ENCODE measurements around the gene CFAP53.
"Not testable (repeated sequence)": the region's sequence is repeated elsewhere in the genome, so short reads cannot be mapped to it uniquely, and the experiment has no call there.

Gene CFAP53

DNA sequence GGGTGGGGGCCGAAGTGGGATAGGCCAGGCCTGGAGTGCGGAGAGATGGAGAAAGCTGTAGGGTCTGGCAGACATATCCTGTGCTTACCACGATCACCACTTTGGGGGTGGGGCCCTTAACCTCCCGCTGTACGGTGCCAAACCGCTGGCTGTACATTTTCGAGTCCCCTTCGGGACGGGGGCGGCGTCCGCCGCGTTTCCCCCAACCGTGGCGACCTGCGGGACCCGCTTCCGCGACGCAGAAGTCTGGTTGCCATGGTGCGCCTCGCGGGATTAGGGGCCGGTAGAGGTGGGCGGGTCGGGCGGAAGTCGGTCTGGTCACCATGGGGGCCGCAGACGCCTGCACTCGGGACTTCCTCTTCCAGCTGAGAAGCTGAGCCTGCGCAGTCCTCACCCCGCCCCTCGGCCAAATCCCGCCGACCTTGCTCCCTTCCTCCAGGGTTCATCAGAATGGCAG is at the start of gene CFAP53:
CFAP53 (minus strand) TSS at position 248 of the 457 bp plus-strand sequence; CDS start at position 157, 91 bp downstream.
- no peak for TF ChIP-seq ZNF274 (IDR thresholded peaks at IDR 0.05; ENCODE audit: low read depth, low read length)
- peak within 1 kb of the TSS; percentile 46; the same call in 1 of the 2 replicates for H3K4me3 ChIP-seq (ENCODE audit: low read length)

GRCh38 chr18:50315100-50315871 is 49.0 kb upstream of the CFAP53 start:
- no peak for TF ChIP-seq ZNF274 (IDR thresholded peaks at IDR 0.05; ENCODE audit: low read depth, low read length)
- H3K4me3 ChIP-seq (ENCODE audit: low read length) = peak overlapping the region; percentile 46; the same call in 1 of the 2 replicates

DNA sequence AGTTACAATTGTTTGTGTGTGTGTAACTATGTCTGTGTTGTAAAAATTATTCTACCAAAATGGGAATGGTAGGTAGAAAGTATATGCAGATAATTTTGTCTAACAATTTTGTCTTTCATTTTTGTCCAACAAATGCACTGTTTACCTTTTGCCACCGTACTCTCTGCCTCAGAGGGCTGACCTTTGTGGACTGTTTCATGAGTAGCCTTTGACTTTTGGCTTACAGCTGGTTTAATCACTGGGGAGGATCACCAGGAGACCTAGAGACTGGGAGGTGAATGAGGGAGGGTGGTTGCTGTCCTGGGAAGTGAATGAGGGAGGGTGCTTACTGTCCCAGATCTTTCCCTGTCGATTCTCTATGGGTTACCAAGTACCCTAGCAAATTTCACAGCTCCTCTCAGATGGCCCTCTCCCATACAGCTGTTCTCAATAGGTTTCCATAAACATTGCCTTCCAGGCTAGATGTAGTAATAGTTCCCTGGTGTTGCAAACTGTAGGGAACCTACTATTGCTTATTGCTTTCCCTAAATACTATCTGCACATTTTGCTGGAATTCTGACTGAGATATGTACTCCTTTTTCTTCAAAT is 47.7 kb upstream of the CFAP53 start:
- no peak overlapping the region for H3K4me3 ChIP-seq (ENCODE audit: low read length)
- TF ChIP-seq ZNF274 (IDR thresholded peaks at IDR 0.05; ENCODE audit: low read depth, low read length) = no peak

- no peak for TF ChIP-seq ZNF274 (IDR thresholded peaks at IDR 0.05; ENCODE audit: low read depth, low read length)
- H3K4me3 ChIP-seq (ENCODE audit: low read length) = peak overlapping the region; percentile 36; the same call in 1 of the 2 replicates
Observed at GRCh38 chr18:50313031-50313607, 46.8 kb upstream of the CFAP53 start.

- no peak for TF ChIP-seq ZNF274 (IDR thresholded peaks at IDR 0.05; ENCODE audit: low read depth, low read length)
Observed at GRCh38 chr18:50312296-50313030, 46.2 kb upstream of the CFAP53 start.

DNA sequence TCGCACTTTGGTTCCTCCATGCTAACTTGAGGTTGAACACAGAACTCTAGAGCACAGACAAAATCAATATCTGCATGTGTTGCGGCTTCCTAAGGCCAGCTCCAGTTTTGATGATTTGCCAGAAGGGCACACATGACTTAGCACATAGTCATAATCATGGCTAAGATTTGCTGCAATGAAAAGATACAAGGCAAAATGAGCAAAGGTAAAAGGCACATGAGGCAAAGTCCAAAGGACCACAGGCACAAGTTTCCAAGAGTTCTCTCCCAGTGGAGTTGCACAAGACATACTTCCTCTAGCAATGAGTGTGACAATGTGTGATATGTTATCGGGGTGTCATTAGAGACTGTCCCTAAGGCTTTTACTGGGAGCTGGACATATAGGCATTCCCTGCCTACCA is 45.4 kb upstream of the CFAP53 start:
- H3K4me3 ChIP-seq (ENCODE audit: low read length) = peak overlapping the region; percentile 47; the same call in 1 of the 2 replicates
- TF ChIP-seq ZNF274 (IDR thresholded peaks at IDR 0.05; ENCODE audit: low read depth, low read length) = no peak

More at GRCh38 chr18:50312296-50313030, 46.2 kb upstream of the CFAP53 start:
- H3K4me3 ChIP-seq (ENCODE audit: low read length) = peak overlapping the region; percentile 47; the same call in 1 of the 2 replicates

GRCh38 chr18:50310080-50310479 is 43.8 kb upstream of the CFAP53 start:
- H3K4me3 ChIP-seq (ENCODE audit: low read length) = no peak overlapping the region
- TF ChIP-seq ZNF274 (IDR thresholded peaks at IDR 0.05; ENCODE audit: low read depth, low read length) = no peak

GRCh38 chr18:50308851-50309250 is 42.6 kb upstream of the CFAP53 start:
- not testable (repeated sequence) for H3K4me3 ChIP-seq (ENCODE audit: low read length)

DNA sequence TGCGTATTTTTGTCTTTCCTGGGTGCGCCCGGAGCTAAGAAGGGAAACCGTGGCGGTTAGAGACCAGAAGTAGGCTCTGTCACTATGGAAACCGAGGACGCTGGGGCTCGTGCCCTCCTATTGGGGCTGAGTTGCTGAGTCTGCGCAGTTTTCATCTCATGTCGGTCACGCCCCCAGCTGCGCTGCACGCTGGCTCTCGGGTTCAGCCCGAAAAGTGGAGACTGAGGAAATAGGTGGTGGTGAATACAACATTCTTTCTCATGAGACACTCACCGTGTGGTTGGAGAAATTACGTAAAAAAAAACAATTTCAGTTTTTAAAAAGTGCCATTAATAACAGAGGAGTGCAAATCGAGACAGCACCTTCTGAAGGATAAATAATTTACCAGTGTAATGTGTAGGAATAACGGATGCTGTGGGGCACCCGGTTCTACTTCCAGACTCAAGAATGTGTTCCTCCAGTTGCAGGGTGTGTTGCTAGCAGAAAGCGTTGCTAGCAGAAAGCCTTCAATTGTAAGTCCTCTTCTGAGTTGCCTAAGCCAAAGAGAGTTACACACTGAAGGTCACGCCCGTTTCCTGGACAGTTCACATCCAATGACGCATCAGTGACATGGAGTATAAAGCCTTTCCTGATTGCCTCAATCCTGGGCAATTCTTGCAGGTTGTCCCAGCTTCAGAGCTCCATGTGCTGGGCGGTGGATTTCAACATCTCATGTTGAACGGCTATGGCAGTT is 41.6 kb upstream of the CFAP53 start:
- TF ChIP-seq ZNF274 (IDR thresholded peaks at IDR 0.05; ENCODE audit: low read depth, low read length) = no peak
- H3K4me3 ChIP-seq (ENCODE audit: low read length) = peak overlapping the region; percentile 38

DNA sequence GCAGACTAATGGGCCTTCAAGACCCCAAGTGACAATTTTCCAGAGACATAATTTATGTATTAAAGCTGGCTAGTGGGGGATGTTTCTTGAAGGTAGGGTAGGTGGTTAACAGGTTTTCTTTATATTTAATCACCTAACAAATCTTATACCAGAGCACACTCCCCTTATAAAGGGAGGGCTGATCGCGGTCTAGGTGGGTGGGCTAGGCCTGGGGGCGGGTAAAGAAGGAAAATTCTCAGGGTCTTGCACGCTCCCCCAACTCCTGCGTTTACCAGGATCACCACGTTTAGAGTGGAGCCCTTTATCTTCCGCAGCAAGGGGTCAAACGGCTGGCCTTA is 41.1 kb upstream of the CFAP53 start:
- H3K4me3 ChIP-seq (ENCODE audit: low read length) = peak overlapping the region; percentile 38
- no peak for TF ChIP-seq ZNF274 (IDR thresholded peaks at IDR 0.05; ENCODE audit: low read depth, low read length)

DNA sequence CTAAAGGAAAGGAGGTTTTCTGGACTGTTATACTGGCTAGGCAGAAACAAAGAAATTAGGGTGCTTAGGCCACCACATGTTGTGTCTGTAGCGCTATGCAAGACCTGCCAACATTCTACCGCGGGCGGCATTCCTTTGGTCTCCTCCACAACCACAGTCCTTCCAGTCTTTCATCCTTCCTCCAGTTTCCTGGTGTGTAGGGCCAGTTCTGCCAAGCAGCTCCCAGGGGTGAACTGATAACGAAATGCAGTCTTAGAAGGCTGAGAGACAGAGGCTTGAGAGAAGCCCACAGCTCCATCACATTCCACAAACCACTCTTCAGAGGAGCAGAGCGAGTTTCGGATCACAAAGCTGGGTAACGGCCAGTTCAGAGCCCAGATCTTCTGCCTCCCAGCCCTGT is 40.6 kb upstream of the CFAP53 start:
- no peak overlapping the region; the same call in 1 of the 2 replicates for H3K4me3 ChIP-seq (ENCODE audit: low read length)
- TF ChIP-seq ZNF274 (IDR thresholded peaks at IDR 0.05; ENCODE audit: low read depth, low read length) = no peak

DNA sequence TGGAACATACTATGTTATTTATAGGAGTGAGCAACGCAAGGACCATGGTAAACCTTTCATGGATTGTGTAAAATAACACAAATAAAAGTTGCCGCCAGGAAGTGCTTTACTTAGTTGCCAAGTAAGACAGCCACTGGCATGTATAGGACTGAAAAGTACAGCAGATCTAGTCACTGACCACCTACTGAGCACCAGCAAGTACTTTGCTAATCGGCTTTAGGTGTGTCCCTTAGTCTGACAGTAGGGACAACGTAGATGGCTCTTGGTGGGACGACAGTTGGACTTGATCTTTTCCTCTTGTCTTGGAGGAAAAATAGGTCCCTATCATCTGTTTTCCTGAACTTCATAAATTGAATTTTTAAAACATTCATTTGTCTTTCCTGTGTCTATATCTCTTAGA is 34.8 kb upstream of the CFAP53 start:
- TF ChIP-seq ZNF274 (IDR thresholded peaks at IDR 0.05; ENCODE audit: low read depth, low read length) = no peak
- H3K4me3 ChIP-seq (ENCODE audit: low read length) = no peak overlapping the region

DNA sequence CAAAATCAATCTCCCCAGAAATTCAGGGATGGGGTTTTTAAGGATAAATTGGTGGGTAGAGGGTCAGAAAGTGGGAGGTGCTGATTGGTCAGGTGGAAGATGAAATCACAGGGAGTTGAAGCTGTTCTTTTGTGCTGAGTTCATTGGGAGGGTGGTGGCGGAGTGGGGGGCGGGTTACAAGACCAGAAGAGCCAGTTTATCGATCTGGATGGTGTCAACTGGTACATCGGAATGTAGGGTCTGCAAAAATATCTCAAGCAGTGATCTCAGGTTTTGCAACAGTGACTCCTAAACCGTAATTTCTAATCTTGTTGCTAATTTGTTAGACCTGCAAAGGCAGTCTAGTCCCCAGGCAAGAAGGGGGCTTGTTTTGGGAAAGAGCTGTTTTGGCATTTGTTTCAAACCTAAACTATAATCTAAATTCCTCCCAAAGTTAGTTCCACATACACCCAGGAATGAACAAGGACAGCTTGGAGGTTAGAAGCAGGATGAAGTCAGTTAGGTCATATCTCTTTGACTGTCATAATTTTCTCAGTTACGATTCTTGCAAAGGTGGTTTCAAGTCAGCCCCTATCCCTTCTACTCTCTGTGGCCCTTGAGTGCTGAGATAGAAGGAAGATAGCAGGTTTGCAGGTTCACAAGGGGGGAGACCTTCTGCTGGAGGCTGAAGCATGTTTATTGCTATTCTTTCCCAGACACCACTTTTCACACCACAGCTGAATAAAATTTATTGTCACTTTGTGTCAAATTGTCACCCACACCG is 33.5 kb upstream of the CFAP53 start:
- no peak for TF ChIP-seq ZNF274 (IDR thresholded peaks at IDR 0.05; ENCODE audit: low read depth, low read length)
- no peak overlapping the region for H3K4me3 ChIP-seq (ENCODE audit: low read length)
